OCI-LY3 (cell line): ENCODE results near the gene MEX3D.

Experiments
- EZH2phosphoT487 ChIP-seq: fragments of 200-600 bp; shearing (Covaris generic); IDR thresholded peaks from 2 replicates; pipeline ENCODE4 v1.6.1; 2018; ENCODE audit warnings: antibody characterized with exemption, mixed run types, low read depth
- TF ChIP-seq, protein P1 (sequence below): fragments of 200-600, 300-600 bp; sonication (generic); IDR thresholded peaks from 2 replicates; pipeline ENCODE4 v1.5.1; 2014; ENCODE audit warnings: antibody characterized with exemption, low read length, low read depth

DNA sequence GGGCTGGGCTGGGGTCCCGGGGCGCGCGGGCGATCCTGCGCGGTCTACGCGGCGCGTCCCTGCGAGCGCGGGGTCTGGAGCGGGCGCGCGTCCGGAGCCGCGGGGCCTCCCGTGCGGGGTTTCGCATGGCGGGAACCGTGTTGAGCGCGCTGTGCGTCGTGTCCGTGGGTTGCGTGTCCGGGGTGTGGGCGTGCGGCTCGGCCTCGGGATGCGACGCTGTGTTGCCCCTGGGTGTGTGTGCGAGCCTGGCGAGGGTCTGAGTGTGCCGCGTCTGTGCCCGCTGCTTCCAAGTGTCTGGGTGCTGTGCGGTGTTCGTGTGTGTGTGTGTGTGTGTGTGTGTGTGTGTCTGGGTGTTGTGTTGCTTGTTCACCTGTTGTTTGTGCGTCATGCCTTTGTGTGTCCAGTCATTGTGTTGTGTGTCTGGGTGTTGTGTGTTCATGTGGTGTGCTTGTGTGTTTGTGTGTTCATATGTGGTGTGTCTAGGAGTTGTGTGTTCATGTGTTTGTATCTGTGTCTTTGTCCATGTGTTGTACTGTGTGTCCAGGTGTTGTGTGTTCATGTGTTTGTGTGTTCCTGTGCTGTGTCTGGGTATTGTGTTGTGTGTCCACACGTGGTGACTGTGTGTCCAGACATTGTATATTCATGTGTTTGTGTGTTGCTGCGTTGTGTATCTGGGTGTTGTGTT is 43.7 kb downstream of the MEX3D start:
- TF ChIP-seq, protein P1, sequence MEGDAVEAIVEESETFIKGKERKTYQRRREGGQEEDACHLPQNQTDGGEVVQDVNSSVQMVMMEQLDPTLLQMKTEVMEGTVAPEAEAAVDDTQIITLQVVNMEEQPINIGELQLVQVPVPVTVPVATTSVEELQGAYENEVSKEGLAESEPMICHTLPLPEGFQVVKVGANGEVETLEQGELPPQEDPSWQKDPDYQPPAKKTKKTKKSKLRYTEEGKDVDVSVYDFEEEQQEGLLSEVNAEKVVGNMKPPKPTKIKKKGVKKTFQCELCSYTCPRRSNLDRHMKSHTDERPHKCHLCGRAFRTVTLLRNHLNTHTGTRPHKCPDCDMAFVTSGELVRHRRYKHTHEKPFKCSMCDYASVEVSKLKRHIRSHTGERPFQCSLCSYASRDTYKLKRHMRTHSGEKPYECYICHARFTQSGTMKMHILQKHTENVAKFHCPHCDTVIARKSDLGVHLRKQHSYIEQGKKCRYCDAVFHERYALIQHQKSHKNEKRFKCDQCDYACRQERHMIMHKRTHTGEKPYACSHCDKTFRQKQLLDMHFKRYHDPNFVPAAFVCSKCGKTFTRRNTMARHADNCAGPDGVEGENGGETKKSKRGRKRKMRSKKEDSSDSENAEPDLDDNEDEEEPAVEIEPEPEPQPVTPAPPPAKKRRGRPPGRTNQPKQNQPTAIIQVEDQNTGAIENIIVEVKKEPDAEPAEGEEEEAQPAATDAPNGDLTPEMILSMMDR: no peak
- TF ChIP-seq EZH2phosphoT487: no peak
